ENCODE results near the gene BTBD6. TPM values are rescaled to one million over a fixed set of nuclear protein-coding genes. Genes with fewer than 3 reads are reported as not detected.

BTBD6 gene
- total RNA-seq, 2 donors from 2014 or later: 52.5 to 53.6 TPM

Other genes with a start within 250 kb of the BTBD6 start
- 1 to 10 TPM; 5.2 to 6.5 TPM for gene CDCA4, start 227.4 kb upstream of the BTBD6 start, total RNA-seq
- gene GPR132, start 183.1 kb upstream of the BTBD6 start, total RNA-seq: 1 to 10 TPM in 1 of 2 donors, under 1 TPM in 1; 0.73 to 3.4 TPM
- gene JAG2, start 79.8 kb upstream of the BTBD6 start, total RNA-seq: 10 to 100 TPM in 1 of 2 donors, 1 to 10 TPM in 1; 7.6 to 11.9 TPM
- gene NUDT14, start 67.2 kb upstream of the BTBD6 start, total RNA-seq: 10 to 100 TPM; 45.6 to 56.8 TPM
- 10 to 100 TPM; 29.9 to 35.1 TPM for gene BRF1, start 52.5 kb downstream of the BTBD6 start, total RNA-seq
- gene PACS2, start 66.2 kb downstream of the BTBD6 start, total RNA-seq: 10 to 100 TPM; 54.8 to 67.5 TPM
- gene TEX22, start 150.0 kb downstream of the BTBD6 start, total RNA-seq: 1 to 10 TPM in 1 of 2 donors, under 1 TPM in 1; 0.49 to 1.3 TPM
- gene MTA1, start 171.3 kb downstream of the BTBD6 start, total RNA-seq: 10 to 100 TPM; 59.2 to 77.4 TPM
- gene CRIP2, start 226.3 kb downstream of the BTBD6 start, total RNA-seq: 10 to 100 TPM; 13.0 to 19.2 TPM
- gene CRIP1, start 238.4 kb downstream of the BTBD6 start, total RNA-seq: 100 to 1,000 TPM in 1 of 2 donors, 10 to 100 TPM in 1; 86.8 to 222 TPM
- 10 to 100 TPM; 15.7 to 25.8 TPM for gene TEDC1, start 242.7 kb downstream of the BTBD6 start, total RNA-seq

Measured in left colon (tissue), 2 donors.